Head of caudate nucleus (tissue), 42 donors: ENCODE data around the gene CHD9.
A peak's percentile ranks its signal among the peaks of the same experiment; 100 is the strongest.
"Not testable (repeated sequence)": the region's sequence is repeated elsewhere in the genome, so short reads cannot be mapped to it uniquely, and the experiment has no call there.

ENCODE experiments used
- DNase-seq, 42 donors: peaks; one replicate each; pipeline versions ENCODE4 v3.0.0 to v3.0.0-alpha.2; 2020 to 2021; ENCODE audit warnings: mixed read lengths in 7 of 42
- intact Hi-C: fragments of 100-400 bp; cut with DNase I; formaldehyde crosslinking; loops from one replicate; pipeline ENCODE4 v1.15.0; 2022

Gene CHD9

DNA sequence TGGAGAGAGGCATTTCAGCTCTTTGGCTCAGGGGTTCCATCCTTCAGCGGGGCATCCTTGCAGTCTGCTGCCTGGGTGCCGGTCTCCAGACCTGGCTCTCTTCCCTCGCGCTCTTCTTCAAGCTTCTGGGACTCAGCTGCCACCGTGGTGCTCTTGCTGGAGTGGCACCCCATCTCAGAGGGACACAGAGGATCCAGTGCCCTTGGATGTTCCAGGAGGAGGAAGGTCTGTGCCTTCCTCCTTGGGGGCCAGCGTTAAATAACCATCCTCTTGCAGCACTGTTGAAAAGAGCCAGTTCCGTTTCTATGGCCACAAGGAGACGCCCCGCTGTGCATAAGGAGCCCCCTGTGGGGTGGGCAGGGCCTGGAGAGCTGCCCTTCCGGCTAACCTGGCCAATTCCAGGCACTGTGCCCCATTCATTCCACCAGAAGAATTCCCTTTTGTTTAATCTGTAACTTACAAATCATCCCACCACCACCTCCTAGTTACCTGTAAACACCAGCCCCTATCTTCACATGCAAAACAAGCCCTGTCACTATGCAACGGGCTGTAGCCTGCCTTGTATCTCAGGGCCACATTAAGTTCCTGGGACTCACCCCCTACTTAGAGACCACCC is 10.7 kb upstream of the CHD9 start:
- no peak for DNase-seq

GRCh38 chr16:53045341-53046220 is 9.2 kb upstream of the CHD9 start:
- intact Hi-C loops, result no loop called here
- no peak for DNase-seq

More for the DNA sequence above, 10.7 kb upstream of the CHD9 start:
- intact Hi-C loops, result no loop called here

GRCh38 chr16:53047515-53047914 is 7.3 kb upstream of the CHD9 start:
- DNase-seq, intact Hi-C loops: not testable (repeated sequence)

GRCh38 chr16:53048139-53048915 is 6.5 kb upstream of the CHD9 start:
- no peak for DNase-seq
- intact Hi-C loops, result no loop called here

GRCh38 chr16:53051255-53051654 is 3.5 kb upstream of the CHD9 start:
- DNase-seq, result not testable (repeated sequence)
- intact Hi-C loops, result loop anchor here (10.0 kb wide), 1 partner anchor 234 kb away; no protein-coding TSS in a partner anchor

GRCh38 chr16:53052519-53053501 is 2.0 kb upstream of the CHD9 start, which contains the start of gene CHD9NB:
Gene CHD9NB, minus strand, starts transcription at chr16:53052897. Its CDS starts 8,739 bp downstream, at chr16:53044158.
- peak in 3 of 42 donors; percentile 9 to 39 (median 28) for DNase-seq
- intact Hi-C loops, result loop anchor here (10.0 kb wide), 1 partner anchor 232 kb away; no protein-coding TSS in a partner anchor

DNA sequence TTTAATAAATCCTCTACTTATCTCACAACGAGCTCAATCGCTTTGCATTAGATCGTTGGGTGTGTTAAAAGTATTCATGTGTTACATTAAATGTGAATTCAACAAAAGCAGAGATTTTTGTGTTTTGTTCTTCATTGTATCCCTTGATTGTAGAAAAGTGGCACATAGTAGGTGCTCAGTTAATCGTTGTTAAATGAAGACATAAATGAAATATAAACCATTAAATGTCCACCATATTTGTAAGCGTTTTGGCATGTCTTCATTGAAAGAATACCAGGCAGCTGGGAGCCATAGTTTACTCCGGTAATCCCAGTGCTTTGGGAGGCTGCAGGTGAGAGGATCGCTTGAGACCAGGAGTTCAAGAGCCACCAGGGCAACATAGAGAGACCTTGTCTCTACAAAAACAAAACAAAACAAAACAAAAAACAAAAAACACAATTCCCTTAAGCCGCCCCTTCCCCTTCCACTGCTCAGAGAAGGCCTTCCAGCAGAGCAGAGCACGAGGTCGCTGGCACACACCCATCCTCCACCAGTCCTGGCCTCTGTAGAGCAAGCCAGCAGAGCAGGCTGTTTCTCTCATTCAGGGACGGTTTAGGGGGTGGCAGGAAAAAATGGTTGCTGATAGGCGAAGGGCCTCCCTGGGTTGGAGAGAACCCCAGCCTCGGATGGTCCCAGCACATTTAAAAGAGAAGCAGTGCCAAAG is 673 bp upstream of the CHD9 start:
- peak in 28 of 42 donors; percentile 13 to 58 (median 36) for DNase-seq
- intact Hi-C loops, result loop anchor here (2.0 to 10.0 kb wide), 2 partner anchors 77 to 231 kb away; no protein-coding TSS in a partner anchor

DNA sequence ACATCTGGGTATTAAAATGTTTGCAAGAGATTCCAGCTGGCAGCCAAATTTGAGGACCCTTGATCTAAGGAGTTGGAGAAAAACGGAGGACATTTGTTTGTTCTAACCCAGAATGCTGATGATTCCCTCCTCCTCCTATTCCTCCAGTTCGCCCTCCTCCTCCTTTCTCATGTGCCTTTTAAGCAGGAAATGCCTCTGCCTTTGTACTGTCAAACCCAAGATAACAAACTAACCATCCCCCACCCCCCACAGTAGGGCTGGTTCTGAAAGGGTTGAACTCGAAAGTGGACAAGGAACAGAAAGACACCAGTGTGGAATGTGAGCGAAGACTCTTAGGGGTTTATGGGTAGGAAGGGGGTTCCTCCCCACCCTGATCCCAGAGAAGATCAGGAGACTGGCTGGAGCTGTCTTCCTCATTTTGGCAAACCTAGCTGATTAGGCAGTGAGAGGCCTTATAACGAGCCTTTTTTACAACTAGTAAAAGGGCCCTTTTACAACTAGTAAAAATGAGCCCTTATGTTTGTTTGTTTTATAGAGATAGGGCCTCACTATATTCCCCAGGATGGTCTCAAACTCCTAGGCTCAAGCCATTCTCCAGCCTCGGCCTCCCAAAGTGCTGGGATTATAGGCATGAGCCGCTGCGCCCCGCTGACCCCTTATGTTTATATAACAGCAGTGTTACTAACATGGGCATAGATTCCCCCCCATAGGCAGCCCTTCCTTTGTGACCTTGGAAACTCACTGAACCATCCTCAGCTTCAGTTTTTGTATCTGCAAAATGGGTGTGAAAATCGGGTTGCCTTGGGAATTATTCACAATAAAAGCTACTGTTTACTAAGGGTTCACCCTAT is 975 bp downstream of the CHD9 start:
- peak in 23 of 42 donors; percentile 11 to 60 (median 29) for DNase-seq
- intact Hi-C loops, result loop anchor here (2.0 to 10.0 kb wide), 3 partner anchors 75 to 229 kb away; no protein-coding TSS in a partner anchor

DNA sequence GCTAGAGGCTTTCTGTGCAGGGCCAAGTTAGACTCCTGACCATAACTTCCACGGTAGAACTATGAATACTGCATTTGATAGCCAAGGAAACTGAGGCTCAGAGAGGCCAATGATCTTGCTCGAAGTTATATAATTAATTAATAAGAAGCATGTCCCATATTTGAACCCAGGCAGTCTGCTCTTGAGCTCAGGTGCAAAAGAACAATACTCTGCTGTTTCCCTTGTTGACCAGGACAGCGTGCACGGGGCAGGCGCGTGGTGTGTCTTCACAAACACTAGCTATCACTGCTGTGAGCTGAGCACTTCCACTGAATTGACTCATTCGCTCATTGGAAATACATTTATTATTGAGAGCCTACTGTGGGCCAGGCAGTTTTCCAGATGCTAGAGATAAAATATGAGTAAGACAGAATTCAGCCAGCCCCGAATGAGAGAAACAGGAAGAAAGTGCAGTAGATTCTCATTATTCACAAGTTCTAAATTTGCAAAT is 1.6 kb downstream of the CHD9 start:
- DNase-seq, result peak in 5 of 42 donors; percentile 24 to 54 (median 29)
- intact Hi-C loops, result loop anchor here (5.0 to 10.0 kb wide), 2 partner anchors 151 to 228 kb away; no protein-coding TSS in a partner anchor

- no peak for DNase-seq
- intact Hi-C loops, result loop anchor here (5.0 to 10.0 kb wide), 2 partner anchors 150 to 227 kb away; no protein-coding TSS in a partner anchor
Observed at GRCh38 chr16:53057658-53058057, 2.9 kb downstream of the CHD9 start.

- intact Hi-C loops, result loop anchor here (5.0 to 10.0 kb wide), 2 partner anchors 149 to 226 kb away; no protein-coding TSS in a partner anchor
- no peak for DNase-seq
Observed at GRCh38 chr16:53058441-53058840, 3.6 kb downstream of the CHD9 start.

GRCh38 chr16:53058882-53059281 is 4.1 kb downstream of the CHD9 start:
- DNase-seq, result no peak
- intact Hi-C loops, result loop anchor here (5.0 to 10.0 kb wide), 2 partner anchors 148 to 226 kb away; no protein-coding TSS in a partner anchor

GRCh38 chr16:53059672-53060071 is 4.9 kb downstream of the CHD9 start:
- DNase-seq, result no peak
- intact Hi-C loops, result loop anchor here (5.0 to 10.0 kb wide), 2 partner anchors 148 to 225 kb away; no protein-coding TSS in a partner anchor

DNA sequence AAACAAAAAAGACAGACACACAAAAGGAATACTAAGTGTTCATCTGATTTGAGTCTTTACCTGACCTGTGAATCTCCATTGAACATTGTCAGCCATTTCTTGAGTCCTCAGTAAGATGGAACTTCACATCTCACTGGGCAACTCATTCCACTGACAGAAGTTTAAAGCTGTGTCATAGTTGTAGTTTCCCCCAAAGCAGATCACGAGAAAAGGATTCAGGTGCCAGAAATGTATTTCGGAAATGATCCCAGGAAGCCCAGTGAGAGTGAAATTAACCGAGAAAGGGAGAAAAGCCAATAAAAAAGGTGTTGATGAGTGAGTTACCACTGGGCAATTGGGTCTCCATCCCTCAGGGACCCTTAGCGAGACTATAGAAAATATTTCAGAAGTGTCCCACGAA is 6.5 kb downstream of the CHD9 start:
- intact Hi-C loops, result no loop called here
- no peak for DNase-seq

- peak in 23 of 42 donors; percentile 23 to 65 (median 36) for DNase-seq
- intact Hi-C loops, result no loop called here
Observed at GRCh38 chr16:53061701-53062159, 6.9 kb downstream of the CHD9 start.
